Neuronal stem cell (in vitro differentiated cells): Measurements from ENCODE around the gene TSEN54.

Experiments used
- DNase-seq: peaks from one replicate; pipeline ENCODE4 v3.0.0-alpha.2; 2013; ENCODE audit warnings: low spot score
- H2AFZ ChIP-seq: one replicate; pipeline ENCODE4 v1.6.1; 2013; ENCODE audit warnings: mild to moderate bottlenecking, low read length, inconsistent platforms
- H2AK5ac ChIP-seq: 2 replicates; pipeline ENCODE4 v1.6.1; 2013; ENCODE audit warnings: low read depth, mild to moderate bottlenecking, inconsistent platforms, low read length, moderate library complexity, mixed read lengths
- H2BK120ac ChIP-seq: 2 replicates; pipeline ENCODE4 v1.6.1; 2013; ENCODE audit warnings: low read depth, mild to moderate bottlenecking, inconsistent platforms, low read length, moderate library complexity, mixed read lengths
- H2BK12ac ChIP-seq: one replicate; pipeline ENCODE4 v1.6.1; 2013; ENCODE audit warnings: low read length, inconsistent platforms
- H2BK15ac ChIP-seq: 2 replicates; pipeline ENCODE4 v1.6.1; 2013; ENCODE audit warnings: mild to moderate bottlenecking, low read length, inconsistent platforms, mixed read lengths
- H2BK5ac ChIP-seq: one replicate; pipeline ENCODE4 v1.6.1; 2013; ENCODE audit warnings: inconsistent platforms, mild to moderate bottlenecking, low read length, moderate library complexity
- H3K14ac ChIP-seq: one replicate; pipeline ENCODE4 v1.6.1; 2013; ENCODE audit warnings: low read length, inconsistent platforms
- H3K18ac ChIP-seq: 2 replicates; pipeline ENCODE4 v1.6.1; 2013; ENCODE audit warnings: low read length, inconsistent platforms
- H3K23ac ChIP-seq: 2 replicates; pipeline ENCODE4 v1.6.1; 2013; ENCODE audit warnings: low read depth, mild to moderate bottlenecking, mixed read lengths, low read length, inconsistent platforms; ENCODE audit not compliant: poor library complexity
- H3K27ac ChIP-seq: replicated peaks from 3 replicates; pipeline ENCODE4 v1.5.1; 2013; ENCODE audit warnings: low read length, inconsistent platforms
- H3K27me3 ChIP-seq, 3 experiments: 2 replicates each; pipeline ENCODE4 v1.6.1; 2013; ENCODE audit warnings: low read length in 3 of 3, mild to moderate bottlenecking in 2 of 3, inconsistent platforms in 1 of 3, low read depth in 1 of 3, mixed read lengths in 1 of 3, moderate library complexity in 1 of 3; ENCODE audit not compliant: control insufficient read depth in 3 of 3, insufficient read depth in 3 of 3
- H3K36me3 ChIP-seq, 2 donors: replicated peaks in 1 of 2; 2 replicates each; pipeline ENCODE4 v1.6.1; 2013; ENCODE audit warnings: low read length in 2 of 2; ENCODE audit not compliant: control insufficient read depth in 2 of 2, insufficient read depth in 2 of 2
- H3K4ac ChIP-seq: 2 replicates; pipeline ENCODE4 v1.6.1; 2013; ENCODE audit warnings: inconsistent platforms, mild to moderate bottlenecking, low read length, moderate library complexity
- H3K4me1 ChIP-seq, 2 donors: 1 replicate in 1 of 2; 2 replicates in 1 of 2; pipeline ENCODE4 v1.6.1; 2013; ENCODE audit warnings: low read length in 2 of 2, low read depth in 1 of 2; ENCODE audit not compliant: control insufficient read depth in 2 of 2, insufficient read depth in 1 of 2
- H3K4me2 ChIP-seq: one replicate; pipeline ENCODE4 v1.6.1; 2013; ENCODE audit warnings: mild to moderate bottlenecking, low read length, inconsistent platforms; ENCODE audit not compliant: insufficient read depth, poor library complexity, severe bottlenecking
- H3K4me3 ChIP-seq, 2 donors: 2 replicates each; pipeline ENCODE4 v1.5.1; 2013; ENCODE audit warnings: low read length in 2 of 2, mild to moderate bottlenecking in 2 of 2, inconsistent platforms in 1 of 2, moderate library complexity in 1 of 2
- H3K79me1 ChIP-seq: one replicate; pipeline ENCODE4 v1.6.1; 2013; ENCODE audit warnings: low read depth, mild to moderate bottlenecking, inconsistent platforms, low read length, moderate library complexity
- H3K9ac ChIP-seq: one replicate; pipeline ENCODE4 v1.6.1; 2013; ENCODE audit warnings: mild to moderate bottlenecking, low read depth, low read length, inconsistent platforms; ENCODE audit not compliant: poor library complexity
- H3K9me3 ChIP-seq, 2 donors: replicated peaks in 1 of 2; 2 replicates each; pipeline versions ENCODE3 to v1.6.1; 2013; ENCODE audit warnings: low read length in 2 of 2, mild to moderate bottlenecking in 2 of 2, inconsistent platforms in 1 of 2, low read depth in 1 of 2, mixed read lengths in 1 of 2, moderate library complexity in 1 of 2; ENCODE audit not compliant: control insufficient read depth in 2 of 2, insufficient read depth in 1 of 2
- H4K8ac ChIP-seq: one replicate; pipeline ENCODE4 v1.6.1; 2013; ENCODE audit warnings: low read depth, mild to moderate bottlenecking, inconsistent platforms, low read length, moderate library complexity
- H4K91ac ChIP-seq: one replicate; pipeline ENCODE4 v1.6.1; 2013; ENCODE audit warnings: low read length, low read depth, mild to moderate bottlenecking, inconsistent platforms; ENCODE audit not compliant: poor library complexity
- WGBS, 2 donors: extraction: QIAGEN DNeasy Blood & Tissue Kit; methylation state at CpG; one replicate each; pipeline ENCODE4 v1.1.7; 2013; ENCODE audit warnings: missing lambda C conversion rate in 2 of 2, mixed read lengths in 1 of 2; ENCODE audit not compliant: insufficient read length in 2 of 2, insufficient replicate concordance in 1 of 2; ENCODE audit errors: extremely low coverage in 2 of 2; 5-methylcytosine and 5-hydroxymethylcytosine counted together

Gene TSEN54

DNA sequence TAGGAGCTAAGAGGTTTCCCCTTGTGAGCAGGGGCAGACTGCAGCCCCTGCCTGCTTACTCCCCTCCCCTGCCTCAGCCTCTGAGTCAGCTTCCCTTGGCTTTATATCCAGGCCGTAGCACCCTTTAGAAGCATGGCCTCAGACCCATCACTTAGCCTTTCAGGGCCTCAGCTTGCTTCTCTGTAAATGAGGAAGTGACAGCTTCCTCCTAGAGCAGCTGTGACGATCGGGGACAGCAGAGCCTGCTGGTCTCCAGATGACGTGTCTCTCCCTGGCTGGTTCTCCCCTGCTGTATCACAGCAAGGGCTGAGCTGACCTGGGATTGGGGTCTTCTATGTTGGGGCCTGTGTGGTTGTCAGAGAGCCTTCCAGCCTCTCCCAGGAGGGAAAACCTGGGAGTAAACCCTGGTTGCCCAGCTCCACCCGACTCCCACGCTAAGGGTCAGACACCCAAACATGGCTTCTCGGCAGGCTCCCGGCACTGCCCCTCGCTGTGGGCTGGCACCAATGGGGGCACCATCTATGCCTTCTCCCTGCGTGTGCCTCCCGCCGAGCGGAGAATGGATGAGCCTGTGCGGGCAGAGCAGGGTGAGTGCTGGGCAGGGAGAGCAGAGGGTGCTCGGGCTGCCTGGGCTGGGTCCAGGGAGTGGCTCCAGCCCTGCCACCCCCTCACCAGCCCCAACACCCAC, 55.0 kb downstream of the TSEN54 start:
- Histone ChIP-seq H3K9ac (no peak overlapping the region), H2BK15ac (no peak overlapping the region), H3K4me1 (peaks cover 0 to 15% of the 10 kb centered on the region in 2 donors), H3K9me3 (peaks cover 0 to 2% of the 10 kb centered on the region in 2 donors), H3K18ac (no peak overlapping the region), H3K4me2 (no peak overlapping the region), H2BK120ac (no peak overlapping the region), H3K27me3 (peaks cover 0 to 14% (median 0%) of the 10 kb centered on the region in 3 experiments), H2BK5ac (peak overlapping the region; percentile 53), H4K91ac (no peak overlapping the region), H3K27ac (no peak overlapping the region), H4K8ac (no peak overlapping the region), H3K23ac (peak overlapping the region; percentile 55), H2AK5ac (no peak overlapping the region), H3K14ac (no peak overlapping the region), H3K4me3 (no peak overlapping the region), H2AFZ (peak overlapping the region; percentile 90), H3K79me1 (peaks cover 3% of the 10 kb centered on the region), H2BK12ac (peak overlapping the region; percentile 10), H3K36me3 (peaks cover 0 to 7% of the 10 kb centered on the region in 2 donors), H3K4ac (peak overlapping the region; percentile 23)
- DNase-seq, result no peak
- WGBS, 2 donors, result no CpG with 5 or more reads among the region's 15 CpGs

GRCh38 chr17:75571885-75572215, 55.5 kb downstream of the TSEN54 start:
- H3K4me3 ChIP-seq, result no peak overlapping the region
- no CpG with 5 or more reads among the region's 16 CpGs for WGBS, 2 donors
- H4K91ac ChIP-seq, result no peak overlapping the region
- H3K18ac ChIP-seq, result no peak overlapping the region
- H3K27ac ChIP-seq, result no peak overlapping the region
- no peak overlapping the region for H2AK5ac ChIP-seq
- H3K4me2 ChIP-seq, result no peak overlapping the region
- no peak overlapping the region for H3K14ac ChIP-seq
- H4K8ac ChIP-seq, result no peak overlapping the region
- H3K4ac ChIP-seq, result no peak overlapping the region
- peaks cover 0 to 2% of the 10 kb centered on the region in 2 donors for H3K9me3 ChIP-seq
- peaks cover 0 to 15% of the 10 kb centered on the region in 2 donors for H3K4me1 ChIP-seq
- no peak overlapping the region for H2BK12ac ChIP-seq
- H3K36me3 ChIP-seq, result peaks cover 0 to 7% of the 10 kb centered on the region in 2 donors
- H3K27me3 ChIP-seq, result peaks cover 0 to 14% (median 0%) of the 10 kb centered on the region in 3 experiments
- no peak overlapping the region for H2BK5ac ChIP-seq
- peak overlapping the region; percentile 90 for H2AFZ ChIP-seq
- H2BK120ac ChIP-seq, result no peak overlapping the region
- no peak for DNase-seq
- H3K9ac ChIP-seq, result no peak overlapping the region
- H3K23ac ChIP-seq, result peak overlapping the region; percentile 55
- H2BK15ac ChIP-seq, result no peak overlapping the region
- peaks cover 3% of the 10 kb centered on the region for H3K79me1 ChIP-seq

GRCh38 chr17:75572713-75573539, 56.6 kb downstream of the TSEN54 start:
- no peak overlapping the region for H3K14ac ChIP-seq
- no CpG with 5 or more reads among the region's 39 CpGs for WGBS, 2 donors
- no peak overlapping the region for H2AFZ ChIP-seq
- peak overlapping the region; percentile 80 for H3K23ac ChIP-seq
- H2BK15ac ChIP-seq, result no peak overlapping the region
- H2BK12ac ChIP-seq, result no peak overlapping the region
- peaks cover 0 to 15% of the 10 kb centered on the region in 2 donors for H3K4me1 ChIP-seq
- H2AK5ac ChIP-seq, result no peak overlapping the region
- peaks cover 3% of the 10 kb centered on the region for H3K79me1 ChIP-seq
- peaks cover 0 to 12% (median 0%) of the 10 kb centered on the region in 3 experiments for H3K27me3 ChIP-seq
- peaks cover 0 to 7% of the 10 kb centered on the region in 2 donors for H3K36me3 ChIP-seq
- H4K91ac ChIP-seq, result no peak overlapping the region
- H2BK120ac ChIP-seq, result no peak overlapping the region
- H3K9me3 ChIP-seq, result peaks cover 0 to 2% of the 10 kb centered on the region in 2 donors
- peak overlapping the region; percentile 4 for H3K9ac ChIP-seq
- H3K4me3 ChIP-seq, result no peak overlapping the region
- H3K4me2 ChIP-seq, result no peak overlapping the region
- no peak overlapping the region for H3K4ac ChIP-seq
- no peak overlapping the region for H2BK5ac ChIP-seq
- no peak overlapping the region for H4K8ac ChIP-seq
- DNase-seq, result no peak
- H3K18ac ChIP-seq, result no peak overlapping the region
- no peak overlapping the region for H3K27ac ChIP-seq

DNA sequence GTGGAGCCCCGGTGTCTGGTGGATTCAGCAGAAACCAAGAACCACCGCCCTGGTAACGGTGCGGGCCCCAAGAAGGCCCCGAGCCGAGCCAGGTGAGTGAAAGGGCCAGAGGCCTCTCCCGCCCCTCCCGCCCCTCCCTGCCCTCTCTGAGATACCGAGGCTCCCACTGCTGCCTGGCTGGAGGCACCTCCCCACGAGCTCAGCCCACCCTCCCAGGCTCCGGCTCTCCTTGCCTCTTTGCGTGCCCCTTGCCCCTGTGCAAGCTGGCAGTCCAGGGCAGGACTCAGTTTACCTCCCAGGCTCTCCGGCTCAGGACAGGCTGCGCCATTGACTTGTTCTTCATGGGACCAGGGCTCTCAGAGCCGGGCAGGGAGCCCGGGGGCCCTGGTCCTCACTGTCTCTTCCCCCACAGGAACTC, 57.2 kb downstream of the TSEN54 start:
- DNase-seq, result no peak
- no peak overlapping the region for H3K27ac ChIP-seq
- peaks cover 0 to 2% of the 10 kb centered on the region in 2 donors for H3K9me3 ChIP-seq
- H3K27me3 ChIP-seq, result peaks cover 0 to 9% (median 0%) of the 10 kb centered on the region in 3 experiments
- no CpG with 5 or more reads among the region's 16 CpGs for WGBS, 2 donors
- no peak overlapping the region for H2BK5ac ChIP-seq
- no peak overlapping the region for H2BK120ac ChIP-seq
- H3K23ac ChIP-seq, result peak overlapping the region; percentile 31
- no peak overlapping the region for H2BK15ac ChIP-seq
- H2BK12ac ChIP-seq, result no peak overlapping the region
- H3K4me3 ChIP-seq, result no peak overlapping the region
- no peak overlapping the region for H2AFZ ChIP-seq
- H4K91ac ChIP-seq, result no peak overlapping the region
- peak overlapping the region; percentile 4 for H3K9ac ChIP-seq
- H3K14ac ChIP-seq, result no peak overlapping the region
- H3K36me3 ChIP-seq, result peaks cover 0 to 7% of the 10 kb centered on the region in 2 donors
- peak overlapping the region; percentile 19 for H4K8ac ChIP-seq
- no peak overlapping the region for H3K4me2 ChIP-seq
- no peak overlapping the region for H2AK5ac ChIP-seq
- H3K4me1 ChIP-seq, result peaks cover 0 to 15% of the 10 kb centered on the region in 2 donors
- no peak overlapping the region for H3K18ac ChIP-seq
- H3K79me1 ChIP-seq, result peaks cover 3% of the 10 kb centered on the region
- no peak overlapping the region for H3K4ac ChIP-seq
